HepG2 (cell line): ENCODE results near the gene RGL1. TPM values are rescaled to one million over a fixed set of nuclear protein-coding genes. Genes with fewer than 3 reads are reported as not detected.

Source experiments
- ATAC-seq: fragments of 200-7000 bp; cut with Tn5 transposase; 3 replicates; pipeline ENCODE4 v1.9.1; 2020; ENCODE audit warnings: mild to moderate bottlenecking, moderate library complexity
- BruUV-seq: library from RNA; stranded (reverse); fragments of 400-500 nt; replicated peaks from 2 replicates; lab custom pipeline; 2021; lab: Mats Ljungman, UMichigan
- CTCF ChIA-PET: fragments of 300-600 bp; formaldehyde crosslinking; extraction: SDS; loops from one replicate; lab custom pipeline; 2021; ENCODE audit warnings: low total read pairs, inconsistent platforms, low intra/inter-chr PET ratio; lab: Yijun Ruan, JAX
- POLR2A ChIA-PET: fragments of 350-600 bp; sonication (Branson Sonifier 250); formaldehyde crosslinking; loops from one replicate; lab custom pipeline; 2020; ENCODE audit warnings: antibody characterized with exemption, inconsistent platforms; lab: Yijun Ruan, JAX
- DNase-seq: peaks from one replicate; pipeline ENCODE4 v3.0.0-alpha.2; 2015; ENCODE audit warnings: low spot score
- FAIRE-seq: peaks from 3 replicates; lab custom pipeline; 2011; peaks lifted over from hg19 to GRCh38; lab: Jason Lieb, UNC
- H2AFZ ChIP-seq: one replicate; pipeline ENCODE4 v1.6.1; 2011; ENCODE audit warnings: low read length, inconsistent platforms
- H3K27ac ChIP-seq: fragments of 300-600 bp; 3 replicates; pipeline ENCODE4 v1.8.0; 2011; ENCODE audit warnings: mixed run types, mild to moderate bottlenecking, mixed read lengths, low read length, inconsistent platforms; ENCODE audit not compliant: insufficient read depth; ENCODE audit errors: extremely low read length
- H3K27me3 ChIP-seq, 2 experiments: fragments of 200-600 bp in 1 of 2; 2 replicates in 1 of 2; 3 replicates in 1 of 2; pipeline versions ENCODE4 v1.6.0 to v1.8.0; 2011; ENCODE audit warnings: low read length in 2 of 2, mild to moderate bottlenecking in 2 of 2, moderate library complexity in 2 of 2, inconsistent platforms in 1 of 2; ENCODE audit not compliant: insufficient read depth in 2 of 2, control insufficient read depth in 1 of 2
- H3K36me3 ChIP-seq, 2 experiments: fragments of 200-600 bp in 1 of 2; replicated peaks in 1 of 2; 2 replicates in 1 of 2; 3 replicates in 1 of 2; pipeline versions ENCODE4 v1.5.1 to v1.8.0; 2011; ENCODE audit warnings: low read length in 2 of 2, inconsistent platforms in 1 of 2; ENCODE audit not compliant: insufficient read depth in 2 of 2, control insufficient read depth in 1 of 2
- H3K4me1 ChIP-seq: 2 replicates; pipeline ENCODE4 v1.5.1; 2012; ENCODE audit warnings: low read length, inconsistent platforms; ENCODE audit not compliant: insufficient read depth
- H3K4me2 ChIP-seq: 2 replicates; pipeline ENCODE4 v1.6.0; 2011; ENCODE audit warnings: low read depth, low read length, inconsistent platforms
- H3K4me3 ChIP-seq, 3 experiments: fragments of 200-600 bp in 1 of 3; sonication (generic), shearing (Covaris generic) in 1 of 3; replicated peaks in 1 of 3; 2 replicates each; pipeline ENCODE4 v1.5.1; 2011 to 2016; ENCODE audit warnings: low read length in 3 of 3, inconsistent platforms in 2 of 3, low read depth in 2 of 3, mild to moderate bottlenecking in 2 of 3, control low read depth in 1 of 3, mixed read lengths in 1 of 3; ENCODE audit not compliant: insufficient read depth in 1 of 3
- H3K79me2 ChIP-seq: one replicate; pipeline ENCODE4 v1.6.1; 2011; ENCODE audit warnings: low read length, inconsistent platforms; ENCODE audit not compliant: insufficient read depth
- H3K9ac ChIP-seq: 2 replicates; pipeline ENCODE4 v1.6.0; 2011; ENCODE audit warnings: mild to moderate bottlenecking, low read depth, low read length, inconsistent platforms; ENCODE audit not compliant: insufficient read depth
- H3K9me3 ChIP-seq: 2 replicates; pipeline ENCODE4 v1.5.1; 2012; ENCODE audit warnings: mild to moderate bottlenecking, low read length
- H4K20me1 ChIP-seq: 2 replicates; pipeline ENCODE4 v1.6.0; 2011; ENCODE audit warnings: inconsistent platforms, mild to moderate bottlenecking, low read length, moderate library complexity; ENCODE audit not compliant: insufficient read depth
- ARID2 ChIP-seq: sonication (generic); formaldehyde crosslinking; IDR thresholded peaks from 2 replicates; pipeline ENCODE4 v1.8.1; 2022; ENCODE audit warnings: mild to moderate bottlenecking, missing genetic modification reagents, borderline replicate concordance
- ARNT2 ChIP-seq: sonication (generic); formaldehyde crosslinking; IDR thresholded peaks from 2 replicates; pipeline ENCODE4 v1.8.0; 2022; ENCODE audit warnings: mild to moderate bottlenecking, low read depth, missing genetic modification reagents, moderate library complexity
- CCDC6 ChIP-seq: sonication (generic); formaldehyde crosslinking; IDR thresholded peaks from 2 replicates; pipeline ENCODE4 v1.8.1; 2022; ENCODE audit warnings: mild to moderate bottlenecking, missing genetic modification reagents, moderate library complexity
- CENPX ChIP-seq: sonication (generic); formaldehyde crosslinking; IDR thresholded peaks from 2 replicates; pipeline ENCODE4 v1.9.0; 2021; ENCODE audit warnings: mild to moderate bottlenecking, missing genetic modification reagents, moderate library complexity
- DNMT3B ChIP-seq: conservative IDR thresholded peaks from 2 replicates; pipeline ENCODE4 v1.6.1; 2016; ENCODE audit warnings: missing biosample characterization, control low read depth
- FOXM1 ChIP-seq: sonication (generic); formaldehyde crosslinking; IDR thresholded peaks from 2 replicates; pipeline ENCODE4 v1.5.0; 2020; ENCODE audit warnings: missing genetic modification reagents
- HIVEP1 ChIP-seq: sonication (generic); formaldehyde crosslinking; IDR thresholded peaks from 2 replicates; pipeline ENCODE4 v1.4.0; 2020; ENCODE audit warnings: mild to moderate bottlenecking, missing genetic modification reagents
- HMG20A ChIP-seq: IDR thresholded peaks from 2 replicates; pipeline ENCODE4 v1.6.1; 2016; ENCODE audit warnings: borderline replicate concordance
- KLF13 ChIP-seq: sonication (generic); formaldehyde crosslinking; IDR thresholded peaks from 2 replicates; pipeline ENCODE4 v1.4.0; 2020; ENCODE audit warnings: mild to moderate bottlenecking, missing genetic modification reagents
- MED1 ChIP-seq: sonication (generic); formaldehyde crosslinking; IDR thresholded peaks from 2 replicates; pipeline ENCODE4 v1.4.0; 2020; ENCODE audit warnings: missing genetic modification reagents
- MXI1 ChIP-seq: IDR thresholded peaks from 3 replicates; pipeline ENCODE4 v1.6.1; 2012; ENCODE audit warnings: low read depth, low read length, inconsistent platforms, borderline replicate concordance
- NPAS2 ChIP-seq: sonication (generic); formaldehyde crosslinking; IDR thresholded peaks from 2 replicates; pipeline ENCODE4 v1.8.0; 2022; ENCODE audit warnings: mild to moderate bottlenecking, missing genetic modification reagents, borderline replicate concordance
- REST ChIP-seq, 2 experiments: IDR thresholded peaks; 2 replicates each; pipeline ENCODE4 v1.6.1; 2011 to 2012; ENCODE audit warnings: low read length in 2 of 2, borderline replicate concordance in 1 of 2, low read depth in 1 of 2, mild to moderate bottlenecking in 1 of 2, moderate library complexity in 1 of 2
- RXRA ChIP-seq: sonication (generic); formaldehyde crosslinking; IDR thresholded peaks from 2 replicates; pipeline ENCODE4 v1.5.1; 2020; ENCODE audit warnings: missing genetic modification reagents
- TBP ChIP-seq: sonication (generic); formaldehyde crosslinking; IDR thresholded peaks from 2 replicates; pipeline ENCODE4 v1.5.0; 2020; ENCODE audit warnings: missing genetic modification reagents
- ZNF343 ChIP-seq: sonication (generic); formaldehyde crosslinking; IDR thresholded peaks from 2 replicates; pipeline ENCODE4 v1.4.0; 2020; ENCODE audit warnings: mild to moderate bottlenecking, missing genetic modification reagents
- WGBS: methylation state at CpG from one replicate; pipeline ENCODE4 v1.1.6; 2017; ENCODE audit warnings: low lambda C conversion rate; 5-methylcytosine and 5-hydroxymethylcytosine counted together
- in situ Hi-C: cut with HindIII; loops from 2 replicates; pipeline ENCODE4 v1.10.0; 2017; ENCODE audit warnings: low pct_unique_long_range_greater_than_20kb; ENCODE audit not compliant: extremely low pct_ligation_motif_present
- intact Hi-C: fragments of 100-400 bp; cut with micrococcal nuclease; formaldehyde crosslinking; loops from one replicate; pipeline ENCODE4 v1.10.0; 2022; ENCODE audit not compliant: unreplicated experiment
- polyA plus RNA-seq, 8 experiments: library from polyadenylated mRNA; depleted of rRNA in 3 of 8; stranded (reverse) in 7 of 8; unstranded in 1 of 8; fragments of >200 nt; fragmentation: Illumina TruSeq in 4 of 8; extraction: Trizol in 4 of 8; gene quantifications; 2 replicates each; pipeline versions ENCODE4 v1.2.1 to v1.2.3, GENCODE V29; 2011 to 2016; ENCODE audit warnings: low read depth in 4 of 8, missing spikeins in 1 of 8, mixed read lengths in 1 of 8; ENCODE audit not compliant: insufficient read depth in 1 of 8
- total RNA-seq, 5 experiments: library from RNA; depleted of rRNA; stranded (reverse); fragments of >200 nt; fragmentation: Illumina TruSeq; extraction: Trizol; gene quantifications; 2 replicates each; pipeline ENCODE4 v1.2.3, GENCODE V29; 2016; ENCODE audit warnings: low read depth in 1 of 5

The RGL1 gene
- total and polyA plus RNA-seq, 2 of the 13 experiments (the other 11 are each of a cell fraction or from before 2014, with no cell fraction given), result 3.5 to 4.7 TPM

- TF ChIP-seq REST (IDR thresholded peaks at IDR 0.05; ENCODE audit: borderline replicate concordance in 1 of 2, low read depth in 1 of 2, low read length in 2 of 2) (no peak), HIVEP1 (CRISPR knock-in tag) (no peak)
Measured at GRCh38 chr1:183841550-183841949, 36.6 kb downstream of the RGL1 start (continued).

- H3K27ac ChIP-seq, result peak overlapping the region; percentile 76
- TF ChIP-seq ZNF343 (CRISPR knock-in tag) (no peak), MED1 (peak; percentile 57), ARNT2 (no peak), NPAS2 (no peak), CCDC6 (no peak), DNMT3B (CRISPR knock-in tag) (no peak), FOXM1 (CRISPR knock-in tag) (no peak), KLF13 (CRISPR knock-in tag) (no peak), HMG20A (CRISPR knock-in tag) (peak; percentile 65; the same call in 1 of the 2 replicates), ARID2 (no peak), RXRA (no peak), MXI1 (peak; percentile 23; the same call in 1 of the 3 replicates), CENPX (CRISPR knock-in tag) (no peak), TBP (no peak)
Measured at GRCh38 chr1:183841950-183842794, 37.3 kb downstream of the RGL1 start.

More at GRCh38 chr1:183841950-183842794, 37.3 kb downstream of the RGL1 start:
- 17% methylated on average over 9 of the region's 9 CpGs for WGBS
- Histone ChIP-seq H3K79me2 (no peaks in the 10 kb centered on the region), H3K4me1 (peaks cover 36% of the 10 kb centered on the region), H3K9me3 (no peaks in the 10 kb centered on the region), H3K4me3 (peak overlapping the region; percentile 3 to 74 (median 42); a peak in 5 of 6 replicates), H3K27me3 (no peaks in the 10 kb centered on the region), H3K4me2 (peak overlapping the region; percentile 77), H3K9ac (peak overlapping the region; percentile 60), H4K20me1 (no peaks in the 10 kb centered on the region), H2AFZ (peak overlapping the region; percentile 79), H3K36me3 (no peaks in the 10 kb centered on the region)
- ChIA-PET POLR2A (interaction anchor here (1.0 to 1.3 kb wide), 5 partner anchors 15 to 74 kb away, joined by 3 to 5 read pairs (median 3); partner anchors contain the start of gene RGL1), CTCF (no interaction called here)
- in situ Hi-C loops, result no loop called here
- no TSS peak for BruUV-seq
- intact Hi-C loops, result loop anchor here (5.0 to 10.0 kb wide), 4 partner anchors 35 to 193 kb away; partner anchors contain the start of genes COLGALT2 and RGL1
- FAIRE-seq (peak; percentile 95), ATAC-seq (peak; percentile 97), DNase-seq (peak; percentile 88)
